Gastroesophageal sphincter (tissue), 4 donors: ENCODE data around the gene PTCRA. TPM values are rescaled to one million over a fixed set of nuclear protein-coding genes. Genes with fewer than 3 reads are reported as not detected.

Experiments
- ATAC-seq: fragments of 150-250 bp; one replicate; pipeline ENCODE4 v1.9.1; 2016; ENCODE audit warnings: mild to moderate bottlenecking, moderate library complexity
- H3K27ac ChIP-seq, 4 donors: fragments of 200-600 bp; sonication (generic) in 3 of 4; 1 replicate in 3 of 4; 2 replicates in 1 of 4; pipeline ENCODE4 v1.5.1; 2016 to 2019
- H3K27me3 ChIP-seq: fragments of 200-600 bp; sonication (generic); one replicate; pipeline ENCODE4 v1.5.1; 2019
- H3K36me3 ChIP-seq, 2 donors: fragments of 200-600 bp; sonication (generic); one replicate each; pipeline ENCODE4 v1.5.1; 2019; ENCODE audit warnings: control low read depth in 1 of 2
- H3K4me1 ChIP-seq, 3 donors: fragments of 200-600 bp; sonication (generic); 1 replicate in 2 of 3; 2 replicates in 1 of 3; pipeline ENCODE4 v1.5.1; 2016 to 2019; ENCODE audit warnings: control low read depth in 2 of 3
- H3K4me3 ChIP-seq, 2 donors: fragments of 200-600 bp; sonication (generic); one replicate each; pipeline ENCODE4 v1.5.1; 2019; ENCODE audit warnings: mild to moderate bottlenecking in 1 of 2, moderate library complexity in 1 of 2
- H3K9me3 ChIP-seq, 3 donors: fragments of 200-600 bp; sonication (generic); one replicate each; pipeline ENCODE4 v1.5.1; 2017 to 2019; ENCODE audit warnings: control low read depth in 2 of 3
- EP300 ChIP-seq: sonication (generic); formaldehyde crosslinking; IDR thresholded peaks from one replicate; pipeline ENCODE4 v1.6.1; 2017; ENCODE audit warnings: antibody characterized with exemption, mild to moderate bottlenecking
- POLR2A ChIP-seq, 2 donors: fragments of 450-650 bp; IDR thresholded peaks; one replicate each; pipeline ENCODE4 v1.6.1; 2017; ENCODE audit warnings: antibody characterized with exemption in 2 of 2, mild to moderate bottlenecking in 2 of 2, moderate library complexity in 1 of 2
- POLR2AphosphoS5 ChIP-seq: sonication (generic); formaldehyde crosslinking; IDR thresholded peaks from one replicate; pipeline ENCODE4 v1.6.1; 2017; ENCODE audit warnings: antibody characterized with exemption
- WGBS, 2 donors: methylation state at CpG; one replicate each; pipeline ENCODE4 v1.1.5; 2018; ENCODE audit warnings: low coverage in 1 of 2; 5-methylcytosine and 5-hydroxymethylcytosine counted together
- total RNA-seq, 4 donors: library from RNA; depleted of rRNA; stranded (reverse); fragments of >200 nt; gene quantifications; one replicate each; pipeline ENCODE4 v1.1.0, GENCODE V29; 2016
- TF ChIP-seq, protein P1 (sequence below), 4 experiments: fragments of 200-600 bp in 2 of 4; fragments of 450-650 bp in 2 of 4; sonication (generic) in 1 of 4; IDR thresholded peaks; one replicate each; pipeline ENCODE4 v1.5.1; 2017 to 2019; ENCODE audit warnings: antibody characterized with exemption in 4 of 4, mild to moderate bottlenecking in 2 of 4, moderate library complexity in 2 of 4

PTCRA gene
- total RNA-seq, 4 donors from 2014 or later: not detected

DNA sequence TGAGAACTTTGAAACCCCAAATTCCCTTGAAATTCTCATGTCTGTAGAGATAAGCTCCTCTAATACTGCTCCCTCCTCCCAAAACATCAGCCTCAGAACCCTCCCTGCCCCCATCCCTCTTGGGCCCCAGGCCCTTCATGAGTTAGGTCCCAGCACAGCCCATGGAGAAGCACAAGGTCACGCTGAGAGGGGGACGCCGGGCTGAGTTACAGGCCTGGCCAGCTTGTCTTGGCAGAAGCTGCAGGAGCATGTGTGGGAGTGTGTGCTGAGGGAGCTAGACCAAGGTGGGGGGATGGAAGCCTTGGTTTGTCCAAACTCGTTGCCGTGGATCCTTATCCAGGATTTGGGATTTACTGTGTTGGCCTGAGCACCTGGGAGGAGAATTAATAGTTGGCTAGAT lies 8.5 kb upstream of the PTCRA start:
- WGBS, 2 donors: no CpG with 5 or more reads among the region's 5 CpGs
- TF ChIP-seq, protein P1, sequence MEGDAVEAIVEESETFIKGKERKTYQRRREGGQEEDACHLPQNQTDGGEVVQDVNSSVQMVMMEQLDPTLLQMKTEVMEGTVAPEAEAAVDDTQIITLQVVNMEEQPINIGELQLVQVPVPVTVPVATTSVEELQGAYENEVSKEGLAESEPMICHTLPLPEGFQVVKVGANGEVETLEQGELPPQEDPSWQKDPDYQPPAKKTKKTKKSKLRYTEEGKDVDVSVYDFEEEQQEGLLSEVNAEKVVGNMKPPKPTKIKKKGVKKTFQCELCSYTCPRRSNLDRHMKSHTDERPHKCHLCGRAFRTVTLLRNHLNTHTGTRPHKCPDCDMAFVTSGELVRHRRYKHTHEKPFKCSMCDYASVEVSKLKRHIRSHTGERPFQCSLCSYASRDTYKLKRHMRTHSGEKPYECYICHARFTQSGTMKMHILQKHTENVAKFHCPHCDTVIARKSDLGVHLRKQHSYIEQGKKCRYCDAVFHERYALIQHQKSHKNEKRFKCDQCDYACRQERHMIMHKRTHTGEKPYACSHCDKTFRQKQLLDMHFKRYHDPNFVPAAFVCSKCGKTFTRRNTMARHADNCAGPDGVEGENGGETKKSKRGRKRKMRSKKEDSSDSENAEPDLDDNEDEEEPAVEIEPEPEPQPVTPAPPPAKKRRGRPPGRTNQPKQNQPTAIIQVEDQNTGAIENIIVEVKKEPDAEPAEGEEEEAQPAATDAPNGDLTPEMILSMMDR (IDR thresholded peaks at IDR 0.05): no peak
- TF ChIP-seq POLR2A (IDR thresholded peaks at IDR 0.05) (no peak), POLR2AphosphoS5 (no peak), EP300 (no peak)
- no peak for ATAC-seq

DNA sequence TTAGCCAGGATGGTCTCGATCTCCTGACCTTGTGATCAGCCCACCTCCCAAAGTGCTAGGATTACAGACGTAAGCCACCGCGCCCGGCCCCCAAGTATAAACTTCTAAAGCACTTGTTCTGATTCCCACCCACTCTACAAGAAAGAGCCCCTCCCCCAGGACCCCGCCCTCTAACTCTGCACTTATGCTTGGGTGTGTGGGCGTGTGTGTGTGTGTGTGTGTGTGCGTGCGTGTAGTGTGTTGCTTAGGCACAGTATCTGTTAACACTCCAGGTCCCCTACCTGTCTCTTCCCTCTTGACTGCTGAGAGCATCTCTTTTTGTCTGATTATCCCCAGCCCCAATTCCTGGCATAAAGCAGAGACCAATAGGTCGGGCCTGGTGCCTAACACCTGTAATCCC lies 6.0 kb upstream of the PTCRA start:
- 80% methylated on average over 5 of the region's 10 CpGs; no CpG with 5 or more reads in 1 of the 2 donors for WGBS, 2 donors

More for the DNA sequence above, 8.5 kb upstream of the PTCRA start:
- no peaks in the 10 kb centered on the region for H3K36me3 ChIP-seq
- peaks cover 0 to 9% (median 6%) of the 10 kb centered on the region in 3 donors for H3K4me1 ChIP-seq
- peaks cover 15% of the 10 kb centered on the region for H3K27me3 ChIP-seq
- no peaks in the 10 kb centered on the region for H3K9me3 ChIP-seq
- no peak overlapping the region for H3K4me3 ChIP-seq
- H3K27ac ChIP-seq: no peak overlapping the region

DNA sequence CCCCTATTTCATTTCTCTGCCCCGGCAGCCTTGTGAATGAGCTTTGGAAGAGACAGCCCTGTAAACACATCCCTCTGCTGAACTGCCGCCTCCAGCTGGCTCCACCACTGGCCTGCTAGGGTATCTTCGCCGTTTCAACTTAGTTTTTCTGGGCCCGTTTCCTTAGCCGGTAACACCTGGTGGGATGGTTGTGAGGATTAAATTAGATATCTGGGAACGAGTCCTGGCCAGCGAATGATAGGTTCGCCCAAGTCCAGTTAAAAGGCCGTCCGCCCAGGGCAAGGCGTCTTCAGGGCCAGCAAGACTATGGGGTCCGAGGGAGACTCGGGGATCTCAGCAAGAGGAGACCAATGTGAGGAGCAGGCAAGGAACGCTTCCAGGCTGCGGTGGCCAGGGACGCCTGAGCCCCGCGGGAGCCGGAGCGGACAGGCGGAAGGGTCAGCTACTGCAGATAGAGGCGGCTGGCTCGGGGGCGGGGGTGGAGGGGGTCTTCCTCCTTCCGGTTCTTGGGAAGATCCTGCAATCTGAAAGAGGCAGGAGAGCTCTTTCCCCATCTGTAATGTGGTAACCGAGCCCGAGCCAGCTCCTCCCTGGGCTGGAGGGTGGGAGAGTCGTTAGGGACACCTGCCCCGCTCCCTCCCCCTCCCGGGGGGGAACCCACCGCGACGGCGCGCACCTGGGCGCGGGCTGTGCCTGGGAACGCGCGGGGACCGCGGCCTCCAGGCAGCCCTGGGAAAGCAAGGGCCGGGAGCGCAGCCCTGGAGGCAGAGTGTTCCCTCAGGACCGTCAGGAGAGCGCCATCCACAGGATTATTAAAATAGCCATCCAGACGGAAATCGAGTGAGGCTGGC lies 4.5 kb upstream of the PTCRA start:
- WGBS, 2 donors: 13% methylated on average over 15 of the region's 49 CpGs; no CpG with 5 or more reads in 1 of the 2 donors
- no peak for TF ChIP-seq EP300
- TF ChIP-seq POLR2A (IDR thresholded peaks at IDR 0.05): no peak
- TF ChIP-seq, protein P1 (IDR thresholded peaks at IDR 0.05): no peak
- no peak for TF ChIP-seq POLR2AphosphoS5
- ATAC-seq: no peak
- Histone ChIP-seq H3K9me3 (no peaks in the 10 kb centered on the region), H3K4me1 (peaks cover 0 to 9% (median 6%) of the 10 kb centered on the region in 3 donors), H3K27me3 (peaks cover 49% of the 10 kb centered on the region), H3K36me3 (no peaks in the 10 kb centered on the region), H3K4me3 (peak overlapping the region in 1 of 2 donors; percentile 36), H3K27ac (no peak overlapping the region)

More for the DNA sequence above, 6.0 kb upstream of the PTCRA start:
- Histone ChIP-seq H3K27me3 (peaks cover 37% of the 10 kb centered on the region), H3K4me1 (peaks cover 0 to 9% (median 6%) of the 10 kb centered on the region in 3 donors), H3K9me3 (no peaks in the 10 kb centered on the region), H3K27ac (no peak overlapping the region), H3K36me3 (no peaks in the 10 kb centered on the region), H3K4me3 (no peak overlapping the region)
- no peak for ATAC-seq
- TF ChIP-seq POLR2AphosphoS5: no peak
- TF ChIP-seq, protein P1 (IDR thresholded peaks at IDR 0.05): no peak
- TF ChIP-seq EP300: no peak
- TF ChIP-seq POLR2A (IDR thresholded peaks at IDR 0.05): no peak

DNA sequence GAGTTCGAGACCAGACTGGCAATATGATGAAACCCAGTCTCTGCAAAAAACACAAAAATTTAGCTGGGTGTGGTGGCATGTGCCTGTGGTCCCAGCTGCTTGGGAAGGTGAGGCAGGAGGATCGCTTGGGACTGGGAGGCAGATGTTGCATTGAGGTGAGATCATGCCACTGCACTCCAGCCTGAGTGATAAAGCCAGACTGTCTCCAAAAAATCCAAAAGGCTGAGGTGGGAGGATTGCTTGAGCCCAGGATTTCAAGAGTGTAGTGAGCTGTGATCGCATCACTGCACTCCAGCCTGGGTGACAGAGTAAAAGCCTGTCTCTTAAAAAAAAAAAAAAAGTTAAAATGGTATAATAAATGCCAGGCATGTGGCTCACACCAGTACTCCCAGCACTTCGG lies 1.3 kb upstream of the PTCRA start:
- Histone ChIP-seq H3K4me3 (no peak overlapping the region), H3K4me1 (peaks cover 0 to 9% (median 6%) of the 10 kb centered on the region in 3 donors), H3K36me3 (no peaks in the 10 kb centered on the region), H3K9me3 (no peaks in the 10 kb centered on the region), H3K27ac (no peak overlapping the region), H3K27me3 (peaks cover 50% of the 10 kb centered on the region)
- no peak for TF ChIP-seq EP300
- TF ChIP-seq, protein P1 (IDR thresholded peaks at IDR 0.05): no peak
- TF ChIP-seq POLR2AphosphoS5: no peak
- no peak for TF ChIP-seq POLR2A (IDR thresholded peaks at IDR 0.05)
- 71 to 75% methylated on average over 1 to 4 of the region's 4 CpGs for WGBS, 2 donors
- no peak for ATAC-seq
